HG03066 (cell line): ENCODE measurements around the gene NUPR1.
"Not testable (repeated sequence)": the region's sequence is repeated elsewhere in the genome, so short reads cannot be mapped to it uniquely, and the experiment has no call there.

Experiments used
- ATAC-seq: cut with Tn5 transposase; IDR thresholded peaks from one replicate; pipeline ENCODE4 v1.9.1; 2021; ENCODE audit warnings: low read depth; ENCODE audit not compliant: unreplicated experiment

NUPR1 gene, protein sequence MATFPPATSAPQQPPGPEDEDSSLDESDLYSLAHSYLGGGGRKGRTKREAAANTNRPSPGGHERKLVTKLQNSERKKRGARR

DNA sequence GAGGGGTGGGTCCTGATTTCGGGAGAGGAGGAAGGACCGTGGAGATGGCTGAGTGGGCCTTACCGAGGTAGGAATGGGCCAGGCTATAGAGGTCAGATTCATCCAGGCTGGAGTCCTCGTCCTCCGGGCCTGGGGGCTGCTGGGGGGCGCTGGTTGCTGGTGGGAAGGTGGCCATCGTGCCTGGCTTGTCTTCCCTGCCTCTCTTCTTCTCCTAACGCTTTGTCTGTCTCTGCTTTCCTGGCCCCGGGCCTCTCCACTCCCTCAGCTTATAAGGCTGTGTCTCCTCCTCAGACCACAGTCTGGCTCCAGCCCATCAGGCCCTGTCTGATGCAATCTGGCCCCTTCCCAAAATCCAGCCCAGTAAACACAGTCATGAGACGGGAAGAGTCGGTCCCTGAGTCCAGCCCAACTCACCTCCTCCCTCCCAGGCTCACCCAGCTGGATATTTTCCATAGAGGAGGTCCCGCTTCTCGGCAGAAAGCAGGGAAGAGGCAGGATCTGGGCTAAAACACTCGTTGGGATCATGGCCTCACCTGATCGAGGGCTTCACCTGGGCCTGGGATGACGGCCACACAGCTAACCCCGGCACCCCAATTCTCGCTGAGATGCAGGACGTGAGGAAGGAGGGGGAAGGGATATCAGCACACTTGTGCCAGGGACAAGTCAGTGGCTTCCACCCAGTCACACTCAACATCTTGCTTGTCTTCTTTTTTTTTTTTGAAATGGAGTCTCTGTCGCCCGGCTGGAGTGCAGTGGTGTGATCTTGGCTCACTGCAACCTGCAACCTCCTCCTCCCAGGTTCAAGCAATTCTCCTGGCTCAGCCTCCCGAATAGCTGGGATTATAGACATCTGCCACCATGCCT, at the start of gene NUPR1:
TSS of gene NUPR1 (minus strand) at position 242 of the 864 bp plus-strand sequence. CDS start at position 175, 67 bp downstream.
- ATAC-seq: no peak

DNA sequence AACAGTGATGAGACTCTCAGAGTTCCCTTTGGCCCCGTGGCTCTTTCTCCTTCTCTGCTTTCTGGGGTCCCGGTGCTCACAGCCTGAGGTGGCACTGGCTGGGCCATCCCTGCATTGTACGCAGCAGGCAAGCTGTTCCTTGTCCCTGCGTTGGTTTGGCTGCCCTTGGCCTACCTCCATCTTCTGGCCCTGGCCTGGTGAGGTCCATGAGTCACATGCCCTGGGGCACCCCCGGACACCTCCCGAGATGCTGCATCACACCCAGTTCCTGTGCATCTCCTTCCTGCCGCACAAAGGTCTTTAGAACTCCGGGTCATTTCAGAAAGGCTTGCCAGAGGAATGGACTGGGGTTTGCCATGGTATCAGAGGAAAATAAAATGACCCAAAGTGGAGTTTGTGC, 48.6 kb upstream of the NUPR1 start:
- ATAC-seq: no peak

DNA sequence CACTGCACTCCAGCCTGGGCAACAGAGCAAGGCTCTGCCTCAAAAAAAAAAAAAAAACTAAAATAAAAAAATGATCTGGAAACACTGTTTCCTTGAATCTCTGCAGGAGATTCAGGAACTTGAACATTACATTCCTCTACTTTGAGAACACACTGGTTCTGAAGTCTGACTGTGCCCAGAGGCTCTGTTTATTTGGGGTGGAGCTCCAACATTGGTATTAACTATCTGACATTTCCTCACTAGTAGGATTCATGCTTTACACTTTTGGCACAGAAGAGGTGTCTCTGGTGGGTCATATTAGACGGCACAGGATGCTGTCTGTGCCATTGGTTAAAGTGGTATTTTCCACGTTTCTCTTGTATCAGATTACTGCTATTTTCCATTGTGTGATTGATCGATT, 47.7 kb upstream of the NUPR1 start:
- no peak for ATAC-seq

DNA sequence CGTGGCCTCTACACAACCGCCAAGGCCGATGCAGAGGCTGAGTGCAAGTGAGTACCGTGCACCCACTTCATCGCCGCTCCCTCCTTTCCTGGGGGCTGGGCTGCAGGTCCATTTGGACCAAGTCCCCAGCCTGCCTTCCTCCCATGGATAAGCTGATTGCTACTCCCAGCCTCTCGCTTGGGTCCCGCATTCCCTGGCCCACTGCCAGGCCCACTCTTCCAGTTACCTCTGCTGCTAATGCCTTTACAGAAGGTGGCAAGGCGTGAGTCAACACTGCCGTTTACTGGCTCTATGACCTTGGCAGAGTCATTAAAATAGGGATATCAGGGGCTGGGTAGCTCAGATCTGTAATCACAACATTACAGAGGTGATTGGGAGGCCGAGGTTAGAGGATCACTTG, 46.9 kb upstream of the NUPR1 start:
- ATAC-seq: no peak

DNA sequence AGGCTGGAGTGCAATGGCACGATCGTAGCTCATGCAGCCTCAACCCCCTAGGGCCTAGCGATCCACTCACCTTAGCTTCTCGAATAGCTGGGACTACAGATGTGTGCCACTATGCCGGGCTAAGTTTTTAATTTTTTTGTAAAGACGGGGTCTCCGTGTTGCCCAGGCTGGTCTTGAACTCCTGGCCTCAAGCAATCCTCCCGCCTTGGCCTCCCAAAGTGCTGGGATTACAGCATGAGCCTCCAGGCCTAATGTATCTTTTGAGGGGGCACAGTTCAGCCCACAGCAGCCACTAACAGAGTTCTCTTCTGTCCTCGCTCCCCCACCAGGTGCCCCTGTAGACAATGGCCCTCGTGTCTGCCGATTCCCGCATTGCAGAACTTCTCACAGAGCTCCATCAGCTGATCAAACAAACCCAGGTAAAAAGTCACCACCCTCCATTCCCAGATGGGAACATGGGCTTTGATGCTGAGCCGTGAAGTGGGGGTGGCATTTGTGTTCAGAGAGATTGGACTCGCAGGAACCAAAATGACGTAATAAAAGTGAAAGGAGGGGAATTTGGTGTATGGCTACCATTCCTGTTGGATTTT, 42.0 kb upstream of the NUPR1 start:
- no peak for ATAC-seq

DNA sequence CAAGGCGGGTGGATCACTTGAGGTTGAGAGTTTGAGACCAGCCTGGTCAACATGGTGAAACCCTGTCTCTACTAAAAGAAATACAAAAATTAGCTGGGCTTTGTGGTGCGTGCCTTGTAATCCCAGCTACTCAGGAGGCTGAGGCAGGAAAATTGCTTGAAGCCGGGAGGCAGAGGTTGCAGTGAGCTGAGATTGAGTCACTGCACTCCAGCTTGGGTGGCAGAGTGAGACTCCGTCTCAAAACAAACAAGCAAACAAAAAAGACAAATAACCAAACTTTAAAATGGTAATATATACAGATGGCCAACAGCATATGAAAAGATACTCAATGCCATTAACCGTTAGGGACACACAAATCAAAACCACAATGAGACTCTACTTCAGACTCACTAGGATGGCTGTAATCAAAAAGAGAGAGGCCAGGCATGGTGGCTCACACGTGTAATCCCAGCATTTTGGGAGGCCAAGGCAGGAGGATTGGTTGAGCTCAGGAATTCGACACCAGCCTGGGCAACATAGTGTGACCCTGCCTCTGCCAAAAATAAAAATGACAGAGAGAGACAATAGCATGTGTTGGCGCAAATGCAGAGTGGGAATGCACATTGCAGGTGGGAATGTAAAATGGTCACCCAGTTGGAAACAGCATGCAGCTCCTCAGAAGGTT, 36.8 kb upstream of the NUPR1 start:
- no peak for ATAC-seq

DNA sequence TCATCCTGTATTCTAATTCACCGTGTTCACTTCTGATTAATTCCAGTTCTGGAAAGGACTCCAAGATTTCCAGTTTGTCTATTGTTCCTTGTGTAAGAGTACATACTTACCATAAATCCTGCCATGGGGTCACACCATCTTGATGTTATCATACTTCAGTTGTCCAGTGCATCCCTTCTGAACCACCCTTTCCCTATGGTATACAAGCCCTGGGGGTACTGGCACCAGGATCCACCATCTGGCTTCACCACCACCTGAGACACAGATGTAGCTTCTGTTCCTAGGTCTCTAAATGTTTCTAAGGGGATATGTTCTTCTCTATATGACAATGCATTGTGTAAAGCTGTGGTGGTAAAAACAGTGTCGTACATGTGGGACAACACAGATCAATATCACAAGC, 36.2 kb upstream of the NUPR1 start:
- no peak for ATAC-seq

DNA sequence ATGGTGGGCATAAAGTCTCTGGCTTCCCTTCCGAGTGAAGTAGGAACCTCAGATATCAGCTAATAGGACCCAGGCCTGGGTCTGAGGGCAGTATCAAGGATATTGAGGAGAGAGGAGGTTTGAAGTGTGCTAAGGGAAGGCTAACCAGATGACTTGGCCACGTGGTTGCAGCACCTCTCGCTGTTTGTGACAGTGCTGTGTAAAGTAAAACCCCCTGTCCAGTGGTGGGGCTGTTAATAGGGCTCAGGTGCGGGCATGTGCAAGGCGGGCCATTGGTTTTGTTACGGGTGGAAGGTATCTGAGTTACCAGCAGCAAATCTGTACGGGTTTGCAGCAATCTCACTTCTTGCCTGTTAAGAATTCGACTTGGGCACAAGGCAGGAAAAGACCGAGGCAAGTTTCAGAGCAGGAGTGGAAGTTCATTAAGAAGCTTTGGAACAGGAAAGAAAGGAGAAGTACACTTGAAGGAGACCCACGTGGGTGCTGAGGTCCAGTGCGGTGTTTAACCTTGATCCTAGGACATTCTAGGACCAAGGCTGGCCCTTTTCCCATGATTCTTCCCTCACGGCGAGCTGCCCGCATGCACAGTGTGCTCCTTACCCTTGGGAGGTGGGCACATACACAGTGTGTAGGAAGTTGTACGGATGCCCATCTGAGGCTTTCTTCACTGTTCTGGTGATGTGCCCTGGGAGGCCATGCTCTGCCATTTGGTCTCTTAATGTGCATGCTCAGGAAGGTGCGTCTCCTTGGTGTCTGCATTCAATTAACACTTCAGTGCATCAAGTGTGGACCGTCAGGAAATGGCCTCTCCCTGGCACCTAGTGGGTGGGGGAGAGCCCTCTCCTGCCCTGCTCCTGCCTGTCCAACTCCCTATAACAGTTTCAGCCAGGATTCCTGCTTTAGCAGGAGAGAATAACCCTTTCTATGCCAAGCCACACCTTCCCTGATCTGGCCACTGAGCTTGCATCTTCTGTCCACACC, 35.3 kb upstream of the NUPR1 start:
- no peak for ATAC-seq

DNA sequence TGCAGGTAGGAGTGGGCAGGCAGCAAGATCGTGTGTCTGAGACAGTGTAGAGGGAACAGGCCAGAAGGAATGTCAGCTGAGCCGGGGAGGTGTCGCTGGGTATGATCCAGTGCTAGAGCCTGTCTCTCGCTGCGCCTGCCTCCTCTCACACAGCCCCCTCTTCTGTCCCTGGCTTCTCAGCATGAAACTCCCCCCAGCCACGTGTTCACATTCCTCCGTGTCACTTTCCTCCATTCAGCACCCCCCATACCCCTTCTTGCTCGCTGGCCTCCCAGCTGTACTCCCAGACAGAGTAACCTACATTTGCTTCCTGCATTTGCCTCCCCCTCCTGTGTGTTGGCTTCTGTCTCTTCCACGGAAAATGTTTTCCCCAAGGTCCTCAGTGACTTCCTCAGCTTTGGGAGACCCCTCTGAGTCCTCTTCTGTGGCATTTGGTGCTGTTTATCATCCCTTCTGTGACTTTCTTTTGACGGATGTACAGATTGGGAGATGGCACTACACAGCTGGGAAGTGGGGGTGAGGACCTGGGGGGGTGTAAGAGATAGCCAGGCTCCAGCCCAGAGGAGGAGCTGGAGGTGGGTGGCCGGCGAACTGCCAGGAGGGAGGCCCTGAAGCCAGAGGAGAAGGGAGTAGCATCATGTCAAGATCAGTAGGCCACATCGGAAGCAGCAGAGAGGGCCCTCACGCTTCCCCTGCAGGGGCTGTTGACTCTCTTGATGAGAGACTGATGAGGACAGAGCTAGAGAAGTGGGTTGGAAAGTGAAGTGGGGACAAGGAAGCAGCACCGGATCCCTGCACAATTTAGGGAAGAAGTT, 34.1 kb upstream of the NUPR1 start:
- no peak for ATAC-seq

DNA sequence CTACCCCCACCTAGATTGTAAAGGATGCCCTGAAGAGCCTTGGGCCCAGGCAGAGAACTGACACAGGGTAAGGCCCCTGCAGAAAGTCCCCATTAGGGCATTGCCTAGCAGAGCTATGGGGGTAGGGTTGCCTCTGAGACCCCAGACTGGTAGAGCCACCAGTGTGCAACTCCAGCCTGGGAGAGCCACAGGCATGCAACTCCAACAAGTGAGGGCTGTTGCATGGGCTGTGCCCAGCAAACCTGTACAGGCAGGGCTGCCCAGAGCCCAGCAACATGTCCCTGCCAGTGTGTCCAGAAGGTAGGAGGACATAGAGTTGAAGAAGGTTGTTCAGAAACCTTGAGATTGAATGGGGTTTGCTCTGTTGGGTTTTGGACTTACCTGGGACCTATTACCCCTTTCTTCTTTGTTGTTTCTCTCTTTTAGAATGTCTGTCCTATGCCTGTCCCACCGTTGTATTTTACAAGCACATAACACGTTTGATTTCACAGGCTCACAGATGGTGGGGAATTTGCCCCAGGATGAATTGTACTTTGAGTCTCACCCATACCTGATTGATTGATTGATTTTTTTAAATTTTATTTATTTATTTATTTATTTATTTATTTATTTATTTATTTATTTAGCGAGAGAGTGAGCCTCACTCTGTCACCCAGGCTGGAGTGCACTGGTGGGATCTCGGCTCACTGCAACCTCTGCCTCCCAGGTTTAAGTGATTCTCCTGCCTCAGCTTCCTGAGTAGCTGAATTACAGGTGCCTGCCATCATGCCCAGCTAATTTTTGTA, 31.4 kb upstream of the NUPR1 start:
- no peak for ATAC-seq

DNA sequence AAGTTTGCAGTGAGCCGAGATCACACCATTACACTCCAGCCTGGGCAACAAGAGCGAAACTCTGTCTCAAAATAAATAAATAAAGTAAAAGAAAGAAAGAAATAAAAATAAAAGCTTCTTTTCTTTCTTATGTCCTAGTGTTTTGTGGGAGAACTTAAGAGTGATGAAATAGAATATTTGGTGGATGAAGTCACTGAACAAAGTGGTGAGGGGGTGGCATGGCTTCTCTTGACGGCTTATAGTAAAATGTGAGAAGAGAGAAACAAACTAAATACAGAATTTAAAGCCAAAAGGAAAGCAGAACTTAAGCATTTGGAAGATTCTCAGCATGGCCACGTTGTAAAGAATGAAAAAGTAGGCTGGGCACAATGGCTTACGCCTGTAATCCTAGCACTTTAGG, 30.2 kb upstream of the NUPR1 start:
- ATAC-seq: no peak

DNA sequence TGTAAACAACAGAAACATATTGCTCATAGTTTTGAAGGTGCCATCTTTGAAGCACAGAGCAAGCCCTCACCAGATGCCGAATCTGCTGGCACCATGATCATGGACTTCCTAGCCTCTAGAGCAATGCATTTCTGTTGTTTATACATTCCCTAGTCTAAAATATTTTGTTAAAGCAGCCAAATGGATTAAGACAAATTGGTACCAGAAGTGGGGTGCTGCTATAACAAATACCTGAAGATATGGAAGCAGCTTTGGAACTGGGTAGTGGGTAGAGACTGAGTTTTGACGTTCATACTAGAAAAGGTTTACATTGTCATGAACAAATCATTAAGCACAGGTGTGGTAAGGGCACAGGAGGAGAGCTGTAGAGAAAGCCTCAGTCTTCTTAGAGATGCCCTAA, 28.5 kb upstream of the NUPR1 start:
- ATAC-seq: no peak

DNA sequence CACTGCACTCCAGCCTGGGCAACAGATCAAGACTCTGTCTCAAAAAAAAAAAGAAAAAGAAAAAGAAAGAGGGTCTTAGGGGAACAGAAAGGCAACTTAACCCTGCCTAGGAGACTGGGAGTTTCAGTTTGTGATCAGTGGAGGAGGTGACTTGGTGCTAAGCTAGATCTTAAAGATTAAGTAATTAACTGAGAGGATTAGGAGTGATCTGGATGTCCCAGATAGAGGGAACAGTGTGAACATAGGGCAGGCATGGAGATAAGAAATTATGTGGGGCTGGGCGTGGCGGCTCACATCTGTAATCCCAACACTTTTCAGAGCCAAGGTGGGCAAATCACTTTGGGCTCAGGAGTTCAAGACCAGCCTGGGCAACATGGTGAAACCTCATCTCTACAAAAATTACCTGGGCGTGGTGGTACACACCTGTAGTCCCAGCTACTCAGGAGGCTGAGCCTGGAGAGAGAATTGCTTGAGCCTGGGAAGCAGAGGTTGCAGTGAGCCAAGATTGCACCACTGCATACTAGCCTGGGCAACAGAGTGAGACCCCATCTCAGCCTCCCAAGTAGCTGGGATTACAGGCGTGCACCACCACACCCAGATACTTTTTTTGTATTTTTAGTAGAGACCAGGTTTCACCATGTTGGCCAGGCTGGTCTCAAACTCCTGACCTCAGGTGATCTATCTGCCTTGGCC, 27.6 kb upstream of the NUPR1 start:
- not testable (repeated sequence) for ATAC-seq

DNA sequence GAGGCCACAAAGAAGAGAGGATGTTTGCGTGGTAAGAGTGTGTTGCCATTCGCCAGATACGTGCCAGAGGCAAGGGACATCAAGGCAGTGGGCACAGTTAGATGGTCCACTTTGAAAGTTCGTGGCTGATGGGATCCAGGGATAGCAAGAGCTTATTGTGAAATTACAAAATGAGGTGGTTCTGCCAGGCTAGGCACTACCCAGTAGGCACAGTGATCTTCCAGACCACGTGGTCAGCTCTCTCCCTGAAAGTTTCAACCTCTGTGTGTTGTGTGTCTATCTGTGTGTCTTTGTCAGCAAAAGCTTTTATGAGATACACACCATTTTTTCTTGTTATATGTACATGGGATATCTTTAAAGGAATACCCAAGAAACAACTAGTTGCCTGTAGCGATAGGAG, 24.4 kb upstream of the NUPR1 start:
- no peak for ATAC-seq

DNA sequence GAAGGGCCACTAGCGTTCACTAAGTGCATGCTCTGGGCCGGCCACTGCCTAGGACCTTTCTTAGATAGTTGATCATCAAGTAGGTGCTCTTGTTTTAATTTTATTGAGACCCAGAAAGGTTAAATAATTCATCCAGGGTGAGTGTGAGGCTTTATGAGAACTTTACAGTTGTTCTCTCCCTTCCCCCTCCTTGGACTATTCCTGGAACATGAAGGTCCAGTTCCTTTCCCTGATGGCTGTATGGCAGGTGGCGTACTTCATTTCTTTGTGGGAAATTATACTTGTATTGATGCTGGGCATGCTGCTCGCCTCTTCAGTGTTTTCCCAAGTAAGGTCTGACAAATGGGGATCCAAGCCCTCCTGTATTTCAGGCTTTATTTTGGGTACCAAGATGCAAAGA, 23.4 kb upstream of the NUPR1 start:
- ATAC-seq: no peak

DNA sequence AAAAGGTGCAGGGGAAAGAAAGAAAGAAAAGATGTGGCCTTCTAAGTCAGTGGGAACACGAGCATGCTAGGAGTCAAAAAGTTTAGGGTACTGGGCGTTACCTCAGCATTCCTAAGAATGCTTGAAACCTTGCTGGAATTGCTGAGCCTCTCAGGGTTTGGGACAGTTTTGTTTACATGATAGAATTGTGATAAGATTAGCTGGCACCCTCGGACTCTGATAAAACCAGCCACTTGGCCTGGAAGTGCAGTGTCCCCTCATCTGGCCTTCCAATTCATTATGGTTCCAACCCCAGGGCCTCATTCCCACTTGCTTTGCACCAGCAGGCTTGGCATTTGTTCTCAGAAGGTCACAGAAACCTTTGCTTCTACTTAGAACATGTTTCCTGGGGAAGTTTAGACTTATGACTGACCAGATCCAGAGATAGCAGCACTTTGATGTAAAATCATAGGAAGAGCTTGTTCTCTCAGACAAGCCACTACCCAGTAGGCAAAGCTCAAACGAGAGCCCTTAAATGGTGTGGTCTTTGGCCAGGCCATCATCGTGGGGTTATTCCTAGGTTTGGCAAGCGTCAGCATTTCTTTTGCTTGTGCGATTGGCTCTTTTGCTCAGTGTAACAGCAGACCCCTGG, 22.9 kb upstream of the NUPR1 start:
- ATAC-seq: no peak

DNA sequence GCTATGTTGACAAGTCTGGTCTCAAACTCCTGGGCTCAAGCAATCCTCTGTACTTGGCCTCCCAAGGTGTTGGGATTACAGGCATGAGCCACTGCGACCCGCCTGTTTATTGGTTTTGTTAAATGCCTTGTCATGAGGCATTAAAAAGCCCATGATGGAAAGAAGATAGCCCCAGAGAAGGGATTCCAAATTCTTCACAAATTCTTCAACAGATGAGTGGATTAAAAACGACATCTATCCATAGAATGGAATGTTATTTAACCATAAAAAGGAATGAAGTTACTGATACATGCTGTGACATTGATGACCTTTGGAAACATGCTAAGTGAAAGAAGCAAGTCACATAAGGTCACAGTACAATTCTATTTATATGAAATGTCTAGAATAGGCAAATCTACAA, 19.7 kb upstream of the NUPR1 start:
- ATAC-seq: no peak

DNA sequence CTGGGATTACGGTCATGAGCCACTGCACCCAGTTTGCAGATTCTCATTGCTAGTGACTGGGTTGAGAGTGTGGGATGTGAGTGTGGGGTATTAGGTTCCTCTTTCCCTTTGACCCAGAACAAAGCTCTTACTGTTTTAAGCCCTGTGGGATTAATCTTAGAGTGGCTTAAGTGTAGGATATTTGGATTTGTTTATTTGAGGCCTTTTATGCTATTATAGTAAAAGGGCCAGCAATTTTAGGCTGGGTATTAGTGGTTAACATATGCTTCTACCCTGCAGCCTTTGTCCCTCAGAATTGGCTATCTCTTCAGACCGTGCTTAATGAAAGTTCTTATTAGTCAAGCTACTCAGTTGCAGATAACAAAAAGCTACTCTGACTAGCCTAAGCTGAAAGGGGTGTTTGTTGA, 18.1 kb upstream of the NUPR1 start:
- ATAC-seq: no peak
